Mesendoderm (in vitro differentiated cells): ENCODE results near the gene SNRNP70.

Experiments used
- DNase-seq: peaks from one replicate; pipeline ENCODE4 v3.0.0; 2013
- H2AK5ac ChIP-seq: 2 replicates; pipeline ENCODE4 v1.6.1; 2013; ENCODE audit warnings: low read length, inconsistent platforms
- H2BK120ac ChIP-seq: 2 replicates; pipeline ENCODE4 v1.6.1; 2013; ENCODE audit warnings: low read depth, mild to moderate bottlenecking, low read length, moderate library complexity, mixed read lengths
- H2BK15ac ChIP-seq: replicated peaks from 2 replicates; pipeline ENCODE4 v1.6.1; 2013; ENCODE audit warnings: low read depth, mild to moderate bottlenecking, moderate library complexity
- H2BK5ac ChIP-seq: 2 replicates; pipeline ENCODE4 v1.6.1; 2013; ENCODE audit warnings: low read length, inconsistent platforms
- H3K18ac ChIP-seq: 2 replicates; pipeline ENCODE4 v1.6.1; 2013; ENCODE audit warnings: mild to moderate bottlenecking, low read length, mixed read lengths
- H3K23ac ChIP-seq: one replicate; pipeline ENCODE4 v1.6.1; 2013; ENCODE audit warnings: low read length
- H3K27ac ChIP-seq: 2 replicates; pipeline ENCODE4 v1.5.1; 2013; ENCODE audit warnings: low read depth, mild to moderate bottlenecking, inconsistent platforms, low read length, moderate library complexity
- H3K27me3 ChIP-seq: 2 replicates; pipeline ENCODE4 v1.6.1; 2013; ENCODE audit warnings: low read length, control low read depth, mild to moderate bottlenecking, inconsistent platforms; ENCODE audit not compliant: insufficient read depth, poor library complexity
- H3K36me3 ChIP-seq: 2 replicates; pipeline ENCODE4 v1.6.1; 2013; ENCODE audit warnings: low read length, inconsistent platforms; ENCODE audit not compliant: control insufficient read depth, insufficient read depth
- H3K4ac ChIP-seq: one replicate; pipeline ENCODE4 v1.6.1; 2013; ENCODE audit warnings: low read depth, mild to moderate bottlenecking, low read length, moderate library complexity
- H3K4me1 ChIP-seq: 2 replicates; pipeline ENCODE4 v1.6.1; 2013; ENCODE audit warnings: low read depth, low read length, inconsistent platforms; ENCODE audit not compliant: control insufficient read depth
- H3K4me2 ChIP-seq: 2 replicates; pipeline ENCODE4 v1.6.1; 2013; ENCODE audit warnings: low read length
- H3K4me3 ChIP-seq: 2 replicates; pipeline ENCODE4 v1.5.1; 2013; ENCODE audit warnings: mild to moderate bottlenecking, low read length
- H3K56ac ChIP-seq: one replicate; pipeline ENCODE4 v1.6.1; 2013; ENCODE audit warnings: low read length
- H3K79me1 ChIP-seq: 2 replicates; pipeline ENCODE4 v1.6.1; 2013; ENCODE audit warnings: low read length, inconsistent platforms
- H3K79me2 ChIP-seq: 2 replicates; pipeline ENCODE4 v1.6.1; 2013; ENCODE audit warnings: mild to moderate bottlenecking, low read length; ENCODE audit not compliant: control insufficient read depth, insufficient read depth
- H3K9ac ChIP-seq: 2 replicates; pipeline ENCODE4 v1.6.1; 2013; ENCODE audit warnings: low read length, inconsistent platforms
- H4K5ac ChIP-seq: one replicate; pipeline ENCODE4 v1.6.1; 2013; ENCODE audit warnings: low read length
- H4K8ac ChIP-seq: one replicate; pipeline ENCODE4 v1.6.1; 2013; ENCODE audit warnings: low read depth, mild to moderate bottlenecking, control low read depth, low read length, moderate library complexity
- WGBS: extraction: QIAGEN DNeasy Blood & Tissue Kit; methylation state at CpG from one replicate; pipeline ENCODE4 v1.1.7; 2013; ENCODE audit warnings: low lambda C conversion rate, missing lambda C conversion rate; ENCODE audit not compliant: insufficient coverage; ENCODE audit errors: extremely low coverage; 5-methylcytosine and 5-hydroxymethylcytosine counted together

SNRNP70 gene

DNA sequence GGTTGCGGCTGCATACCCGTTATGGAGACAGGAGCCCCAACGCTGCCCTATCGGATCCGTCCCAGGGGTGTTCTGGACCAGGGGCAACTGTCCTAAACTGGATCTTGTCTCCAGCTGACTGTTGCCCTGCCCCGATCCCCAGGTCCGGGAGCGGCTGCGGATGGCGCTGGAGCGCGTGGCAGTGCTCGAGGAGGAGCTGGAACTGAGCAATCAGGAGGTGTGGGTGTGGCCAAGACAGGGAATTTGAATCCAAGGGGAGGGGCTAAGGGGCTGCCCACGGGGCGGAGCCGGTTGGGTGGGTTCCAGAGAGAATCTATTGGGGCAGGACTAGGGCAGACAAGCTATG lies 44.0 kb downstream of the SNRNP70 start:
- peak; percentile 31 for DNase-seq
- no peak overlapping the region for H3K27ac ChIP-seq
- H3K9ac ChIP-seq: no peak overlapping the region
- no peaks in the 10 kb centered on the region for H3K79me2 ChIP-seq
- H3K23ac ChIP-seq: no peak overlapping the region
- H2BK120ac ChIP-seq: no peak overlapping the region
- no peak overlapping the region for H3K4me2 ChIP-seq
- no CpG with 5 or more reads among the region's 16 CpGs for WGBS
- no peaks in the 10 kb centered on the region for H3K27me3 ChIP-seq
- no peak overlapping the region for H3K18ac ChIP-seq
- no peaks in the 10 kb centered on the region for H3K79me1 ChIP-seq
- no peak overlapping the region for H4K8ac ChIP-seq
- H3K56ac ChIP-seq: no peak overlapping the region
- no peak overlapping the region for H2BK15ac ChIP-seq
- H2BK5ac ChIP-seq: no peak overlapping the region
- no peaks in the 10 kb centered on the region for H3K36me3 ChIP-seq
- H3K4me3 ChIP-seq: no peak overlapping the region
- no peaks in the 10 kb centered on the region for H3K4me1 ChIP-seq
- H4K5ac ChIP-seq: no peak overlapping the region
- no peak overlapping the region for H3K4ac ChIP-seq
- no peak overlapping the region for H2AK5ac ChIP-seq

DNA sequence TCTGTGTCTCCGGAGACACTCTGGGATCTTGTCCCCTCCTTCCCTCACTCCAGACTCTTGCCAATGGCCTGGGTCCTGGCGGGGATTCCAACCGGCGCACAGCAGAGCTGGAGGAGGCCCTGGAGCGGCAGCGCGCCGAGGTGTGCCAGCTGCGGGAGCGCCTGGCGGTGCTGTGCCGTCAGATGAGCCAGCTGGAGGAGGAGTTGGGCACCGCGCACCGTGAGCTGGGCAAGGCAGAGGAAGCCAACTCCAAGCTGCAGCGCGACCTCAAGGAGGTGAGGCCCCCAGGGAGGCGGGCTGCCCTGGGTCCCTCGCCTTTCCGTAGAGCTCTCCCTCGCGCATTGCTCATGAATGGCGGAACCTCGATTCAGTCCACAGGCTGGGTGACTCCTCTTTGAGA lies 45.1 kb downstream of the SNRNP70 start:
- no peak overlapping the region for H3K4me3 ChIP-seq
- H2BK5ac ChIP-seq: no peak overlapping the region
- no peaks in the 10 kb centered on the region for H3K79me2 ChIP-seq
- no peak overlapping the region for H4K5ac ChIP-seq
- no peaks in the 10 kb centered on the region for H3K79me1 ChIP-seq
- H3K4ac ChIP-seq: no peak overlapping the region
- H3K18ac ChIP-seq: no peak overlapping the region
- H2BK15ac ChIP-seq: no peak overlapping the region
- H3K4me1 ChIP-seq: no peaks in the 10 kb centered on the region
- no peaks in the 10 kb centered on the region for H3K27me3 ChIP-seq
- no peak for DNase-seq
- no peak overlapping the region for H3K4me2 ChIP-seq
- H3K27ac ChIP-seq: no peak overlapping the region
- no CpG with 5 or more reads among the region's 24 CpGs for WGBS
- H2BK120ac ChIP-seq: no peak overlapping the region
- H4K8ac ChIP-seq: no peak overlapping the region
- H3K9ac ChIP-seq: no peak overlapping the region
- H3K56ac ChIP-seq: no peak overlapping the region
- no peak overlapping the region for H3K23ac ChIP-seq
- no peak overlapping the region for H2AK5ac ChIP-seq
- no peaks in the 10 kb centered on the region for H3K36me3 ChIP-seq

DNA sequence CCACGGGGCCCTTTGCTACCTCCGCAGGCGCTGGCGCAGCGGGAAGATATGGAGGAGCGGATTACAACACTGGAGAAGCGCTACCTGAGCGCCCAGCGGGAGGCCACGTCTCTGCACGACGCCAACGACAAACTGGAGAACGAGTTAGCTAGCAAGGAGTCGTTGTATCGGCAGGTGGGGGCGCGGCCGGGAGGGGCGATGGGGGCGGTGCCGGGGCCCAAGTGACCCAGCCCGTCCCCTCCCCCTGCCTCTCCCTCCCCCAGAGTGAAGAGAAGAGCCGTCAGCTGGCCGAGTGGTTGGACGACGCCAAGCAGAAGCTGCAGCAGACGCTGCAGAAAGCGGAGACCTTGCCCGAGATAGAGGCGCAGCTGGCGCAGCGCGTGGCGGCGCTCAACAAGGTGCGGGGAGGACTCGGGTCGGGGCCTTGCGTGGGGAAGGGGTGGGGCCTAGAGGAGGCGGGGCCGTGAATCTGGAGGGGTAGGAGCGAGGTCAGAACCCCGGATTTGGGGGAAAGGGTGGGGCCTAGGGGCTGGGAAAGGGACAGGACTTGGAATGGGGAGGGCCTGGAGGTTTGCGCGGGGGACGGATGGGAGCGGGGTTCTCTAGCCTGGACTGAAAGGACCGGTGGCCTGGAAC lies 47.8 kb downstream of the SNRNP70 start:
- Histone ChIP-seq H4K5ac (no peak overlapping the region), H3K4me3 (no peak overlapping the region), H3K4me1 (no peaks in the 10 kb centered on the region), H3K18ac (no peak overlapping the region), H2BK120ac (no peak overlapping the region), H3K27ac (no peak overlapping the region), H3K36me3 (no peaks in the 10 kb centered on the region), H3K79me2 (no peaks in the 10 kb centered on the region), H3K56ac (no peak overlapping the region), H3K23ac (no peak overlapping the region), H2BK15ac (no peak overlapping the region), H2BK5ac (no peak overlapping the region), H3K27me3 (no peaks in the 10 kb centered on the region), H3K79me1 (no peaks in the 10 kb centered on the region), H3K9ac (no peak overlapping the region), H4K8ac (no peak overlapping the region), H3K4me2 (no peak overlapping the region), H3K4ac (no peak overlapping the region), H2AK5ac (no peak overlapping the region)
- no CpG with 5 or more reads among the region's 49 CpGs for WGBS
- DNase-seq: peak; percentile 43

DNA sequence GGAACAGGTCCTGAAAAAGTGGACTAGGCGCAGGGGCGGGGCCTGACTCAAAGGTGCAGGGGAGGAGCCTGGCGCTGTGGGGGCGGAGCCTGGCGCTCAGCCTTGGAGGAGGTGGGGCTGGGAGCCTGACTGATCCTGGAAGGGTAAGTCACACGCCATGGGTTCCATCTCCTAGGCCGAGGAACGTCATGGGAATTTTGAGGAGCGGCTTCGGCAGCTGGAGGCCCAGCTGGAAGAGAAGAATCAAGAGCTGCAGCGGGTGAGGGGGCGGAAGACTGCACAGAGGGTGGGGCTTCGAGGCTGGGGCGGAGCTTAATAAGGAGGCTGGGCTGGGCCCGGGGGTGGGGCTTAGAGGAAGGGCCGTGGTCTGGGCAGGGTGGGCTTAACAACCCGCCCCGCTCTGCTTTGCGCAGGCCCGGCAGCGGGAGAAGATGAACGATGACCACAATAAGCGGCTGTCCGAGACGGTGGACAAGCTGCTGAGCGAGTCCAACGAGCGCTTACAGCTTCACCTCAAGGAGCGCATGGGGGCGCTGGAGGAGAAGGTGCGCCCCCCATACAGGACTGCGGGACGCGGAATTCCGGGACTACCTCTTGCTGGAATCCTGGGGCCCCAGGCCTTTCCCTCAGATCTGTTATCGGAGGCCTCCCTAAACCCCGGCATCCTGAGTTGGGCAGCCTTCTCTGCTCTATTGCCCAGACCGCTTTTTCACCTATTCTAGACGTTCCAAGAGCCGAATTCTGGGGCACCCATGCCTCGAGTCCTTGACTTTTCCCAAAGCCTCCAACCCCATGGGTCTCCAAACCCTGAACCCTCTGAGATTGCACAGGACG lies 48.6 kb downstream of the SNRNP70 start:
- Histone ChIP-seq H2AK5ac (no peak overlapping the region), H3K4me2 (no peak overlapping the region), H3K27ac (no peak overlapping the region), H3K4me3 (no peak overlapping the region), H3K23ac (no peak overlapping the region), H3K9ac (no peak overlapping the region), H3K27me3 (no peaks in the 10 kb centered on the region), H2BK5ac (no peak overlapping the region), H4K5ac (no peak overlapping the region), H3K36me3 (no peaks in the 10 kb centered on the region), H4K8ac (no peak overlapping the region), H2BK15ac (no peak overlapping the region), H3K79me2 (no peaks in the 10 kb centered on the region), H3K79me1 (no peaks in the 10 kb centered on the region), H3K4ac (no peak overlapping the region), H3K56ac (no peak overlapping the region), H3K18ac (no peak overlapping the region), H3K4me1 (no peaks in the 10 kb centered on the region), H2BK120ac (no peak overlapping the region)
- peak; percentile 48 for DNase-seq
- no CpG with 5 or more reads among the region's 42 CpGs for WGBS

DNA sequence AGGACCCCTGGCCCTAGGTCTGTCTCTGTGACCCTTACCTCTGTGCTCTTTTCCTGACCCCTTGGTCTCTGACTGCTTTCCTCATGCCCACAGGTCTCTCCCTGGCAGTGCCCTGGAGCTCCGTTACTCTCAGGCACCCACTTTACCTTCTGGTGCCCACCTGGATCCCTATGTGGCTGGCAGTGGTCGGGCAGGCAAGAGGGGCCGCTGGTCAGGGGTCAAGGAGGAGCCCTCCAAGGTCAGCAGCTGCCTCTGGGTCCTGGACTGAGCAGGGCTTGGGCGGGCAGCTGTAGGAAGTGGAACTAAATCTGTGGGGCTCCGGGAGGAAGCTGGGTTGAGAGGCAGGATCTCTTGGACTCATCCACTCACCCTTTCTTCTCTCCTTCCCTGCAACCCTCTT lies 50.4 kb downstream of the SNRNP70 start:
- no peak overlapping the region for H2BK5ac ChIP-seq
- H3K36me3 ChIP-seq: no peaks in the 10 kb centered on the region
- H3K56ac ChIP-seq: no peak overlapping the region
- H4K8ac ChIP-seq: no peak overlapping the region
- H3K27ac ChIP-seq: no peak overlapping the region
- H4K5ac ChIP-seq: no peak overlapping the region
- no peak overlapping the region for H3K18ac ChIP-seq
- H3K4me3 ChIP-seq: no peak overlapping the region
- no peak overlapping the region for H2BK120ac ChIP-seq
- no peak overlapping the region for H3K23ac ChIP-seq
- no CpG with 5 or more reads among the region's 5 CpGs for WGBS
- no peak overlapping the region for H3K9ac ChIP-seq
- no peaks in the 10 kb centered on the region for H3K27me3 ChIP-seq
- H3K4me1 ChIP-seq: no peaks in the 10 kb centered on the region
- no peak overlapping the region for H2BK15ac ChIP-seq
- no peak overlapping the region for H3K4me2 ChIP-seq
- no peak overlapping the region for H2AK5ac ChIP-seq
- no peaks in the 10 kb centered on the region for H3K79me2 ChIP-seq
- DNase-seq: no peak
- H3K79me1 ChIP-seq: no peaks in the 10 kb centered on the region
- H3K4ac ChIP-seq: no peak overlapping the region
